Ascending aorta (tissue), 2 donors: Measurements from ENCODE around the gene YEATS4. TPM values are rescaled to one million over a fixed set of nuclear protein-coding genes. Genes with fewer than 3 reads are reported as not detected.

Source experiments
- DNase-seq, 2 donors: peaks; one replicate each; pipeline ENCODE4 v3.0.0-alpha.2; 2019; ENCODE audit warnings: low spot score in 2 of 2
- H3K27ac ChIP-seq, 2 donors: fragments of 200-600 bp; sonication (generic); one replicate each; pipeline ENCODE4 v1.5.1; 2016 to 2017; ENCODE audit warnings: mild to moderate bottlenecking in 1 of 2
- H3K27me3 ChIP-seq: fragments of 200-600 bp; sonication (generic); one replicate; pipeline ENCODE4 v1.5.1; 2017
- H3K36me3 ChIP-seq, 2 donors: fragments of 200-600 bp; sonication (generic); one replicate each; pipeline ENCODE4 v1.5.1; 2016
- H3K4me1 ChIP-seq, 2 donors: fragments of 200-600 bp; sonication (generic); one replicate each; pipeline ENCODE4 v1.5.1; 2016 to 2017; ENCODE audit warnings: mild to moderate bottlenecking in 1 of 2
- H3K4me3 ChIP-seq, 2 donors: fragments of 200-600 bp; sonication (generic); one replicate each; pipeline ENCODE4 v1.5.1; 2016 to 2017; ENCODE audit warnings: mild to moderate bottlenecking in 1 of 2
- H3K9me3 ChIP-seq, 2 donors: fragments of 200-600 bp; sonication (generic); one replicate each; pipeline ENCODE4 v1.5.1; 2016
- intact Hi-C: fragments of 100-400 bp; cut with DNase I; formaldehyde crosslinking; loops from one replicate; pipeline ENCODE4 v1.15.1; 2023
- total RNA-seq: library from RNA; depleted of rRNA; stranded (reverse); fragments of >200 nt; gene quantifications from one replicate; pipeline ENCODE4 v1.1.0, GENCODE V29; 2016
- TF ChIP-seq, protein P1 (sequence below), 3 experiments: fragments of 200-600 bp in 2 of 3; fragments of 450-650 bp in 1 of 3; sonication (generic) in 2 of 3; IDR thresholded peaks; one replicate each; pipeline ENCODE4 v1.5.1; 2016 to 2019; ENCODE audit warnings: antibody characterized with exemption in 3 of 3, mild to moderate bottlenecking in 1 of 3, moderate library complexity in 1 of 3

Gene YEATS4
- total RNA-seq, 1 donor from 2014 or later: 4.3 TPM

- H3K4me3 ChIP-seq: peak overlapping the region in 1 of 2 donors; percentile 56
- H3K4me1 ChIP-seq: no peaks in the 10 kb centered on the region
- intact Hi-C loops: no loop called here
- TF ChIP-seq, protein P1, sequence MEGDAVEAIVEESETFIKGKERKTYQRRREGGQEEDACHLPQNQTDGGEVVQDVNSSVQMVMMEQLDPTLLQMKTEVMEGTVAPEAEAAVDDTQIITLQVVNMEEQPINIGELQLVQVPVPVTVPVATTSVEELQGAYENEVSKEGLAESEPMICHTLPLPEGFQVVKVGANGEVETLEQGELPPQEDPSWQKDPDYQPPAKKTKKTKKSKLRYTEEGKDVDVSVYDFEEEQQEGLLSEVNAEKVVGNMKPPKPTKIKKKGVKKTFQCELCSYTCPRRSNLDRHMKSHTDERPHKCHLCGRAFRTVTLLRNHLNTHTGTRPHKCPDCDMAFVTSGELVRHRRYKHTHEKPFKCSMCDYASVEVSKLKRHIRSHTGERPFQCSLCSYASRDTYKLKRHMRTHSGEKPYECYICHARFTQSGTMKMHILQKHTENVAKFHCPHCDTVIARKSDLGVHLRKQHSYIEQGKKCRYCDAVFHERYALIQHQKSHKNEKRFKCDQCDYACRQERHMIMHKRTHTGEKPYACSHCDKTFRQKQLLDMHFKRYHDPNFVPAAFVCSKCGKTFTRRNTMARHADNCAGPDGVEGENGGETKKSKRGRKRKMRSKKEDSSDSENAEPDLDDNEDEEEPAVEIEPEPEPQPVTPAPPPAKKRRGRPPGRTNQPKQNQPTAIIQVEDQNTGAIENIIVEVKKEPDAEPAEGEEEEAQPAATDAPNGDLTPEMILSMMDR (IDR thresholded peaks at IDR 0.05): no peak
- H3K27me3 ChIP-seq: no peaks in the 10 kb centered on the region
- no peaks in the 10 kb centered on the region for H3K9me3 ChIP-seq
- no peaks in the 10 kb centered on the region for H3K36me3 ChIP-seq
- no peak for DNase-seq
- no peak overlapping the region for H3K27ac ChIP-seq
These were observed 27.4 kb upstream of the YEATS4 start for GRCh38 chr12:69331909-69332684.

DNA sequence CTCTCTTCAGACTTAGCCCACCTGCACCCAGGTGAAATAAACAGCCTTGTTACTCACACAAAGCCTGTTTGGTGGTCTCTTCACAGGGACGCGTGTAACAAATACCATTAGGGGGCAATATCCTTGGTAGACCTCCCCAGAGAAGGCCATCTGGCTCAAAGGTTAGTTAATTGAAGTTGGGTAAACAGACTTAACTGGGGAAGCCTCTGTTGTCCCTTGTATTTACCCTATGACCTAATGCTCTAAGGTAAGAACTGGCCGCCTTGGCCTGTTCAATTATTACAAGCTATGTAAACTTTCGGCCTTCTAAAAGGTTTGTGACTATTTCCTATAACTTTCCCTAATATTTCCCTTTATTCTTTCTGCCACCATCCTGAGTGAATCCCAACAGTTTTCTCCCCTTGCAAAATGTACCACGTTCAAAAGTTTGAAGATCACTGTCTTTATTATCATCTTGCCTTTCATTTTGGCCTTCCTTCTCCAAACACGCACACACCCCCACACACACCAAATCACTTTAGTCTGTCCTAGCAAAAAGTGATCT, 26.7 kb upstream of the YEATS4 start:
- no peak overlapping the region for H3K27ac ChIP-seq
- no peak for DNase-seq
- no peaks in the 10 kb centered on the region for H3K27me3 ChIP-seq
- TF ChIP-seq, protein P1 (IDR thresholded peaks at IDR 0.05): no peak
- H3K9me3 ChIP-seq: no peaks in the 10 kb centered on the region
- H3K36me3 ChIP-seq: no peaks in the 10 kb centered on the region
- H3K4me1 ChIP-seq: no peaks in the 10 kb centered on the region
- intact Hi-C loops: no loop called here
- H3K4me3 ChIP-seq: no peak overlapping the region

DNA sequence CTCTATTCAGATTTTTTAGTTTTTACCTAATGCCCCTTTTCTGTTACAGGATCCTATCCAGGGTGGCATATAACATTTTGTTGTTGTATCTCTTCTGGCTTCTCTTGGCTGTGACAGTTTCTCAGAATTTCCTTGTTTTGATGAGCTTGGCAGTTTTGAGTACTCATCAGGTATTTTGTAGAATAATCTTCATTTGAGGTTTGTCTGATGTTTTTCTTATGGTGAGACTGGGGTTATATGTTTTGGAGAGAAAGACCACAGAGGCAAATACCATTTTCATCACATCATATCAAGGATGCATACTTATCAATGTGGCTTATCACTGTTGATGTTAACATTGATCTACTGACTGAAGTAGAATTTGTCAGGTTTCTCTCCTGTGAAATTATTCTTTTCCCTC, 25.4 kb upstream of the YEATS4 start:
- intact Hi-C loops: no loop called here
- no peaks in the 10 kb centered on the region for H3K9me3 ChIP-seq
- H3K4me3 ChIP-seq: no peak overlapping the region
- no peak for DNase-seq
- H3K27me3 ChIP-seq: no peaks in the 10 kb centered on the region
- H3K27ac ChIP-seq: no peak overlapping the region
- no peaks in the 10 kb centered on the region for H3K4me1 ChIP-seq
- H3K36me3 ChIP-seq: no peaks in the 10 kb centered on the region
- TF ChIP-seq, protein P1 (IDR thresholded peaks at IDR 0.05): no peak

GRCh38 chr12:69337311-69338090, 22.0 kb upstream of the YEATS4 start:
- no peak for DNase-seq
- Histone ChIP-seq H3K27me3 (no peaks in the 10 kb centered on the region), H3K9me3 (no peaks in the 10 kb centered on the region), H3K36me3 (no peaks in the 10 kb centered on the region), H3K4me3 (no peak overlapping the region), H3K4me1 (no peaks in the 10 kb centered on the region), H3K27ac (no peak overlapping the region)
- intact Hi-C loops: no loop called here
- TF ChIP-seq, protein P1 (IDR thresholded peaks at IDR 0.05): no peak

- Histone ChIP-seq H3K36me3 (no peaks in the 10 kb centered on the region), H3K4me1 (no peaks in the 10 kb centered on the region), H3K4me3 (no peak overlapping the region), H3K27ac (no peak overlapping the region), H3K9me3 (no peaks in the 10 kb centered on the region), H3K27me3 (no peaks in the 10 kb centered on the region)
- no peak for DNase-seq
- intact Hi-C loops: no loop called here
- TF ChIP-seq, protein P1 (IDR thresholded peaks at IDR 0.05): no peak
These were observed 21.3 kb upstream of the YEATS4 start for GRCh38 chr12:69338120-69338859.
